ENCODE measurements around the gene ADARB2. TPM values are rescaled to one million over a fixed set of nuclear protein-coding genes. Genes with fewer than 3 reads are reported as not detected.

ADARB2 gene
- total and polyA plus RNA-seq, 2 donors (not counting 1 experiment from before 2014, with no cell fraction given): not detected

- H3K4me1 ChIP-seq (ENCODE audit: control insufficient read depth, extremely low read depth, insufficient read depth, low read length): no peaks in the 10 kb centered on the region
- H3K27ac ChIP-seq (ENCODE audit: insufficient read depth, low read length): no peak overlapping the region
- no peaks in the 10 kb centered on the region for H3K36me3 ChIP-seq (ENCODE audit: control insufficient read depth, insufficient read depth, low read length)
- no peaks in the 10 kb centered on the region for H3K27me3 ChIP-seq (ENCODE audit: control insufficient read depth, insufficient read depth, low read length)
- H3K79me2 ChIP-seq (ENCODE audit: control insufficient read depth, insufficient read depth, low read length): no peaks in the 10 kb centered on the region
- H4K20me1 ChIP-seq (ENCODE audit: control insufficient read depth, extremely low read depth, insufficient read depth, low read length): no peaks in the 10 kb centered on the region
- H3K4me3 ChIP-seq (replicated peaks in 1 of 4; ENCODE audit: control extremely low read depth in 1 of 4, insufficient read depth in 1 of 4, low read depth in 3 of 4, low read length in 4 of 4): no peak overlapping the region
- no peak overlapping the region for H3K9ac ChIP-seq (ENCODE audit: insufficient read depth, low read length)
- H3K4me2 ChIP-seq (ENCODE audit: extremely low read depth, insufficient read depth, low read length): no peak overlapping the region
- DNase-seq (ENCODE audit: low read depth in 2 of 2): no peak
- no peaks in the 10 kb centered on the region for H3K9me3 ChIP-seq (ENCODE audit: control insufficient read depth, insufficient read depth, low read depth, low read length)
- H2AFZ ChIP-seq (ENCODE audit: low read length): no peak overlapping the region
- no peak for TF ChIP-seq CTCF (conservative IDR thresholded peaks at IDR 0.05 in 1 of 2, IDR thresholded peaks at IDR 0.05 in 1 of 2; ENCODE audit: low read depth in 1 of 2, low read length in 2 of 2)
- no peak for TF ChIP-seq EZH2 (IDR thresholded peaks at IDR 0.05; ENCODE audit: low read length, missing control alignments)
Measured at GRCh38 chr10:1589257-1589656, 148.1 kb downstream of the ADARB2 start.

GRCh38 chr10:1582739-1583138, 154.6 kb downstream of the ADARB2 start:
- no peaks in the 10 kb centered on the region for H3K27me3 ChIP-seq (ENCODE audit: control insufficient read depth, insufficient read depth, low read length)
- H3K4me3 ChIP-seq (replicated peaks in 1 of 4; ENCODE audit: control extremely low read depth in 1 of 4, insufficient read depth in 1 of 4, low read depth in 3 of 4, low read length in 4 of 4): no peak overlapping the region
- no peaks in the 10 kb centered on the region for H3K4me1 ChIP-seq (ENCODE audit: control insufficient read depth, extremely low read depth, insufficient read depth, low read length)
- no peak overlapping the region for H2AFZ ChIP-seq (ENCODE audit: low read length)
- no peak overlapping the region for H3K9ac ChIP-seq (ENCODE audit: insufficient read depth, low read length)
- DNase-seq (ENCODE audit: low read depth in 2 of 2): no peak
- no peaks in the 10 kb centered on the region for H3K36me3 ChIP-seq (ENCODE audit: control insufficient read depth, insufficient read depth, low read length)
- no peaks in the 10 kb centered on the region for H3K79me2 ChIP-seq (ENCODE audit: control insufficient read depth, insufficient read depth, low read length)
- H3K27ac ChIP-seq (ENCODE audit: insufficient read depth, low read length): no peak overlapping the region
- H3K4me2 ChIP-seq (ENCODE audit: extremely low read depth, insufficient read depth, low read length): no peak overlapping the region
- TF ChIP-seq CTCF (conservative IDR thresholded peaks at IDR 0.05 in 1 of 2, IDR thresholded peaks at IDR 0.05 in 1 of 2; ENCODE audit: low read depth in 1 of 2, low read length in 2 of 2) (no peak), EZH2 (IDR thresholded peaks at IDR 0.05; ENCODE audit: low read length, missing control alignments) (no peak)
- no peaks in the 10 kb centered on the region for H3K9me3 ChIP-seq (ENCODE audit: control insufficient read depth, insufficient read depth, low read depth, low read length)
- H4K20me1 ChIP-seq (ENCODE audit: control insufficient read depth, extremely low read depth, insufficient read depth, low read length): no peaks in the 10 kb centered on the region

GRCh38 chr10:1581189-1581588, 156.1 kb downstream of the ADARB2 start:
- no peaks in the 10 kb centered on the region for H3K4me1 ChIP-seq (ENCODE audit: control insufficient read depth, extremely low read depth, insufficient read depth, low read length)
- H3K36me3 ChIP-seq (ENCODE audit: control insufficient read depth, insufficient read depth, low read length): no peaks in the 10 kb centered on the region
- DNase-seq (ENCODE audit: low read depth in 2 of 2): no peak
- no peaks in the 10 kb centered on the region for H3K27me3 ChIP-seq (ENCODE audit: control insufficient read depth, insufficient read depth, low read length)
- no peak overlapping the region for H3K4me3 ChIP-seq (replicated peaks in 1 of 4; ENCODE audit: control extremely low read depth in 1 of 4, insufficient read depth in 1 of 4, low read depth in 3 of 4, low read length in 4 of 4)
- TF ChIP-seq CTCF (conservative IDR thresholded peaks at IDR 0.05 in 1 of 2, IDR thresholded peaks at IDR 0.05 in 1 of 2; ENCODE audit: low read depth in 1 of 2, low read length in 2 of 2): no peak
- no peak for TF ChIP-seq EZH2 (IDR thresholded peaks at IDR 0.05; ENCODE audit: low read length, missing control alignments)
- H4K20me1 ChIP-seq (ENCODE audit: control insufficient read depth, extremely low read depth, insufficient read depth, low read length): no peaks in the 10 kb centered on the region
- no peak overlapping the region for H3K9ac ChIP-seq (ENCODE audit: insufficient read depth, low read length)
- H2AFZ ChIP-seq (ENCODE audit: low read length): no peak overlapping the region
- H3K79me2 ChIP-seq (ENCODE audit: control insufficient read depth, insufficient read depth, low read length): no peaks in the 10 kb centered on the region
- no peak overlapping the region for H3K4me2 ChIP-seq (ENCODE audit: extremely low read depth, insufficient read depth, low read length)
- no peaks in the 10 kb centered on the region for H3K9me3 ChIP-seq (ENCODE audit: control insufficient read depth, insufficient read depth, low read depth, low read length)
- H3K27ac ChIP-seq (ENCODE audit: insufficient read depth, low read length): no peak overlapping the region
